ENCODE results near the gene ZBTB3.

DNA sequence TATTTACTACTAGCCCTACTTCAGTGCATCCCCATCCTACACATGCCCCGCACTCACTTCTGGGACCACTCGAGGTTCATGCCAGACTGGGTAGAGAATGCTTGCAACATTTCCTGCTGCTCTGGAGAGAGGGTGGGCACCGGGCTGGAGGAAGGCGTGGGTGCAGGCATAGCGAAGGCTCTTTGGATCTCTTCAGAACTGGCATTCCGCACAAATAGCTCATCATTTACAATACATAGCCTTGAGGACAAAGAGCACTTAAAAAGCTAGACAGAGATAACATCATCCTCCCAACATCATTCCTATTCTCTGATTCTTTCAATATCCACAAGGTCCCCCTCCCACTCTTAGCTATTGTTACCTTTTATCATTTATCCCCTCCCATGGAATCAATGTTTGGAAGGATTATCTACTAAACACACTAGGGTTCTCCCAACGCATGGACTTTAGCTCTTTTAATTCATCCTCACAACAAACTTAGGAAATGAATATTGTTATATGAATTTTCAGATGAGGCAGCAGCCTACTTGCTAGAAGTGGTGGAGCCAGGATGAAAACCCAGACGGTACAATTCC, 40.3 kb upstream of the ZBTB3 start:
- TF ChIP-seq CTCF (IDR thresholded peaks at IDR 0.05; ENCODE audit: poor library complexity) (no peak), EZH2 (IDR thresholded peaks at IDR 0.05; ENCODE audit: borderline replicate concordance) (no peak)

Measured in hepatocyte (in vitro differentiated cells).